GF-D8 (cell line): ENCODE measurements around the gene NR6A1.
A peak's percentile ranks its signal among the peaks of the same experiment; 100 is the strongest.

Experiments
- DNase-seq: peaks from one replicate; lab custom pipeline; 2025; lab: John Stamatoyannopoulos, UW

The NR6A1 gene

DNA sequence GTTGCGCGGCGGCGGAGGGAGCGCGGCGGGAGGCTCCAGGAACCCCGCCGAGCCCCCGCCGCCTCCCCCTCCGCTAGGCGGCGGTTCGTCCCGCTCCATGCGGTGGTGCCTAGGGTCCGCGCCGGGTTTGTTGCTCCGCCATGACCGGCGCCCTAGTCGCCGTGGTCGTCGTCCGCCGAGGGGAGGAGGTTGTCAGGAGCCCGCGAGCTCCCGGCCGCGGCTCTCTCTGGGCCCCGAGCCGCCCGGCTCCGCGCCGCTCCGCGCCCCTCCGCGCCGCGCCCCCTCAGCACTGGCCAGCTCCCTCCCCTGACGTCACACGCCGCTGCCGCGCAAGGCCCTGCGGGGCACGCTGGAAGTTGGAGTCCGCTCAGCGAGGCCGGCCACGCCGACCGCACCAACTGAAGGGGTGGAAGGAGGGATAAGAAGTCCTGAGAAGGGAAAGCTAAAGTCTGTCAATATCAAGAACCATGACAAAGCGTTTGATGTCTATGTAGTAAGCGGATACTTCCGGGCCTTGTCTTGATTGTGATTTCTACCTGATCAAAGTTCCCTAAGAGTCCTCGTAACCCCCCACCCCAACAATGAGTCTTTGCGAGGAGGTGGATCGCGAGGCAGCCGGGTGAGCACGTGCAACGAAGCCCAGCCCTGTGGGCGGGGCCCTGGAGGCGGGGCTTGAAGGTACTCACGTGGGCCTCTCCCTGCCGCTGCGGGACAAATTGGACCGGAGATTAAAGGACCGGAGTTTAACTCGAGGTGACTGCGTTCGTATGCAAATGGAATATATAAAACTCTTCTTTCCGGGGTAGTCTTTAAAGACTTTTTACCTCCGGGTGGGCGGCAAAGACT is at the start of gene NR6A1:
TSS of gene NR6A1 (minus strand) at position 291 of the 846 bp plus-strand sequence.
- DNase-seq = peak; percentile 88

GRCh38 chr9:124818431-124819281 is 47.5 kb upstream of the NR6A1 start:
- no peak for DNase-seq

- DNase-seq = no peak
These were observed 44.5 kb upstream of the NR6A1 start for GRCh38 chr9:124815601-124816000.

- no peak for DNase-seq
These were observed 43.0 kb upstream of the NR6A1 start for GRCh38 chr9:124814164-124814535.

DNA sequence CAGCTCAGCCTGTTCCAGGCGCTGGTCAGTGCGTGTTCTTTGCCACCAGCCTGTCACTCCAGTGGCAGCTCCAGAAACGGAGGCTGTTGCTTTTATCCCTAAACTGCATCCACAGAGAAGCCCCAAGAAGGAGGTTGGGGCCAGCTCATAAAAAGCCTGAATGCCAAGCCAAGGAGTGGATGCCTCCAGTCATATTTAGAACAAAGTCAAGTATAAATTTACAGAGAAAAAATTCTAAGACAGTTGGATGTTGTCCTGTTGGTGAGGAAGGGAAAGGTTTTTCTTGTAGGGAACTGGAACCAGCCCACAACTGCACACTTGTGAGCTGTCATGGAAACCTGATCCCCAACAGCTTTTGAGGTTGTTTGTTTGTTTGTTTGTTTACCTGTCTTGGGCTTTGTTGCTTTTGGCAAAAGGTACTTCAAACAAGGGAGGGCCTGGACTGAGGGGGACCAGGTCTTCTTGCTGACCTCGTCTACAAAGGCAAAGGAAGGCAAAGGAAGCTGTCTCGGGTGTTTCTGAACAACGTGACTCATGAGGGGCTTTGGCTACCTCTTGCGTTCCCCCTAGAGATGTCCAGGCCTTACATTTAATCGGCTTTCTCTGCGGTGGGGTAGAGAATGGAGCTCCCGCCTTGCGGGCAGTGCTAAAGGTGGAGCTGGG is 42.5 kb upstream of the NR6A1 start:
- no peak for DNase-seq

DNA sequence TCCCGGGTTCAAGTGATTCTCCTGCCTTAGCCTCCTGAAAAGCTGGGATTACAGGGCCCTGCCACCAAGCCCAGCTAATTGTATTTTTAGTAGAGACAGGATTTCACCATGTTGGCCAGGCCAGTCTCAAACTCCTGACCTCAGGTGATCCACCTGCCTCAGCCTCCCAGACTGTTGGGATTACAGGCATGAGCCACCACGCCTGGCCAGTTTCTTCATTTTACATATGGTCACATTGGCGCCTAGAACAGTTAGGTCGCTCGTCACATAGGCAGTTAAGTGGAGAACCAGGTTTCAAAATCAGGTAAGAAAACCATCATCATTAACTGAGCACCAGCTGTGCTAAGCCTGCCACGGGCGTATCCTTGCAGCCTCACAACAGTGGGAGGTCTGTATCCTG is 41.9 kb upstream of the NR6A1 start:
- no peak for DNase-seq

GRCh38 chr9:124812441-124812876 is 41.3 kb upstream of the NR6A1 start:
- no peak for DNase-seq

GRCh38 chr9:124810663-124811355 is 39.7 kb upstream of the NR6A1 start:
- DNase-seq = no peak

DNA sequence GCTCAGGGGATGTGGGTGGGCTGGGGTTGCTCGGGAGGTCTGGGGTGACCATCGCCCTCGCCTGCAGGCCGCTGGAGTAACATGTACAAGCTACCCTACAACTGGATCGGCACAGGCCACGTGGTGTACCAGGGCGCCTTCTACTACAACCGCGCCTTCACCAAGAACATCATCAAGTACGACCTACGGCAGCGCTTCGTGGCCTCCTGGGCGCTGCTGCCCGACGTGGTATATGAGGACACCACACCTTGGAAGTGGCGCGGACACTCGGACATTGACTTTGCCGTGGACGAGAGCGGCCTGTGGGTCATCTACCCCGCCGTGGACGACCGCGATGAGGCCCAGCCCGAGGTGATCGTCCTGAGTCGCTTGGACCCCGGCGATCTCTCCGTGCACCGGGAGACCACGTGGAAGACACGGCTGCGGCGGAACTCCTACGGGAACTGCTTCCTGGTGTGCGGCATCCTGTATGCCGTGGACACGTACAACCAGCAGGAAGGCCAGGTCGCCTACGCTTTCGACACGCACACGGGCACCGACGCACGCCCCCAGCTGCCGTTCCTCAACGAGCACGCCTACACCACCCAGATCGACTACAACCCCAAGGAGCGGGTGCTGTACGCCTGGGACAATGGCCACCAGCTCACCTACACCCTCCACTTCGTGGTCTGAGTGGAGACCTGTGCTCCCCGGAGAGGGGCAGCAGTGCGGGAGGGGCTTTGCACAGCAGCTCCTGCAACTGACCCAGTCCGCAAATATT is 38.8 kb upstream of the NR6A1 start:
- no peak for DNase-seq

DNA sequence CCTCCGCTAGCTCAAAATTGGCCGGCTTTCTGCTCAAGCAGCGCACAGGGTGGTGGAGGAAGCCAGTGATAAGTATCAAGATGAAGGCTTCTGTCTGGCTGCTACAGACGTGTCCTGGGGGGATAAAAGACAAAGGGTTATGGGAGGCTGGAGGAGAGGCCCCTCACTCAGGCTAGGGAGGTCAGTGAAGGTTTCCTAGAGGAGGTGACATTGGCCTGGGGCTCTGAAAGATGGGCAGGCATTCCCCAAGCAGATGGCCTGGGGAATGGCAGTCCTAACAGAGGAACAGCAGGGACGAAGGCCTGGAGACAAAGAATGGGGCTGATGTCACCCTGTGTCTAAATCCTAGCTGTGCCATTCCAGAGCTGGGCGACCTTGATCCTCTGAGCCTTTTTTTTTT is 38.1 kb upstream of the NR6A1 start:
- no peak for DNase-seq

GRCh38 chr9:124808246-124808956 is 37.3 kb upstream of the NR6A1 start:
- no peak for DNase-seq

GRCh38 chr9:124805186-124805585 is 34.1 kb upstream of the NR6A1 start:
- DNase-seq = no peak

DNA sequence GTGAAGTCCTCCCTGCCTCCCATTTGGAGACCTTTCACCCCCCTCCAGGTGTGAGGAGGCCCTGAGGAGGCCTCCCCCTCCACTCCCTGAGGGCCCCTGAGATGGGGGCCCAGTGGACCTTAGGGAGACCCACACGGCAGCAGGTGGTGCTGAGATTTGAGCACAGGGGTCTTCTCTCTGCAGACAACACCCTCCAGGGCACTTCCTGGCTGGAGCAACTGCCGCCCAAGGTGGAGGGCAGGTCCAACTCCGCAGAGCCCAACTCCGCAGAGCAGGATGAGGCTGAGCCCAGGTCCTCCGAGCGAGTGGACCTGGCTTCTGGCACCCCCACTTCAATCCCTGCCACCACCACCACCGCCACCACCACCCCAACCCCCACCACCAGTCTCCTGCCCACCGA is 32.8 kb upstream of the NR6A1 start:
- DNase-seq = no peak

DNA sequence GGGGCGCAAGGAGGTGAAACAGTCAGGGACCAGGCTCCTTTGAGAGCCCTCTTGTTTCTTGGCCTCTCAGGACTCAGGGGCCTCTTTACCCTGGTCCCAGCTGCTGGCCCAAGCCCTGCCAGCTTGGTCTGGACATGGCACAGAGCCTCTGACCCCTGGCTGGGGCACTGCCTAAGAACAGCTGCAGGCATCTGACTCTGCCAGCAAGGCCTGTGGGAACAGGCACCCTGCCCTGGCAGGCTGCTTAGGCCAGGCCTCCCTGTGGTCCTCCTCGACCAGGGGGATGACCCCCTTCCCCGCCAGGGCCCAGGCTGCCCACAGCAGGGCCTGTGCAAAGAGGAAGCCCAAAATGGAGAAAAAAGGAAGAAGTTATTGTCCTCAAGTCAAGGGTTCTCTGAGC is 31.3 kb upstream of the NR6A1 start:
- DNase-seq = no peak

DNA sequence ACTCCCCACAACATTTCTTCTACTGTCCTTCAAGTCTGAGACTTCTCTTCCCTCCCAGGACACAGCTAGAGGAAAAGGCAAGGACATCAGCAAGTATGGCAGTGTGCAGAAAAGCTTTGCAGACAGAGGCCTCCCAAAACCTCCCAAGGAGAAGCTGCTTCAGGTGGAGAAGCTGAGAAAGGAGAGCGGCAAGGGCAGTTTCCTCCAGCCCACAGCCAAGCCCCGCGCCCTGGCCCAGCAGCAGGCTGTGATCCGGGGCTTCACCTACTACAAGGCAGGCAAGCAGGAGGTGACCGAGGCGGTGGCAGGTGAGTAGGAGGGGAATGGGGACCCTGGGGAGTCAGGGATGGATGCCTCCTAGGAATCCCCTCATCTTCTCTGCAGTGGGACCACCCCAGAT is 30.2 kb upstream of the NR6A1 start:
- DNase-seq = no peak

- no peak for DNase-seq
These were observed 29.5 kb upstream of the NR6A1 start for GRCh38 chr9:124800306-124801259.

- no peak for DNase-seq
These were observed 28.3 kb upstream of the NR6A1 start for GRCh38 chr9:124799274-124800006.

DNA sequence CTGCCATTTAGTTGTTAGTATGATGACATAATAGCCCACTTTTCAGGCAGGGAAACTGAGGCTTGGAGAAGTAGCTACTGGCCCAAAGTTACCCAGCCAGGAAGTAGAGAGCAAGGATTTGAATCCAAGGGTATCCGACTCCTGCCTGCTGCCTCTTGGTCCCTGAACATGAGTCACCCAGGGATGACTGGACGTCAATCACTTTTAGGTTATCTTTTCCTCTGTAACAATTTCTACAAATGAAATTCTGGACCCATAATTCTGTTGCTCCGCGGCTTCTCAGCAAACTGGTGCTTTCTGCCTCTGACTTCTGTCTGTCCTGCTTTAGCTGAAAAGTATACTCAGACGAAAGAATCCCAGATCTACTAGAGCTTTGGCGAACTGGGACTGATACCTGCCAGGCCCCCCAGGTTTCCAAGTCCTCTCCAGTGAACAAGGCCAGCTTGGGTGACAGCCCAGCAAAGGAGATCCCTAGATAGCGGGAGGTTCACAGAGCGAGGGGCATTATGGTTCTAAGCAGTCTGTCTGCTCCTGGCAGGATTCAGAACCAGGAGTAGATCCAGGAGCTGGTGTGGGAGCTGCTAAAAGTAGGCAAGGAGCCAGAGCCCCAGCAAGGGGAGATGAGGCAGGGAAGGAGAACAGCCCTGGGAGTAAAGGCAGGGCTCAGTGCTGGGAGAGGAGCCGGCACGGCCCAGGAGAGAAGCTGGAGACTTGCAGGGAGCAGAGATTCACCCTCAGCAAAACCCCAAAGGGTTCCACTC is 26.4 kb upstream of the NR6A1 start:
- no peak for DNase-seq
